ENCODE data around the gene PCOLCE2. TPM values are rescaled to one million over a fixed set of nuclear protein-coding genes. Genes with fewer than 3 reads are reported as not detected.

PCOLCE2 gene
- total RNA-seq, 1 experiment from 2014 or later: 13.5 TPM

- Mint-ChIP-seq H3K4me1 (peaks cover 6% of the 10 kb centered on the region; the same call in 1 of the 2 replicates), H3K36me3 (no peaks in the 10 kb centered on the region), H3K9me3 (no peaks in the 10 kb centered on the region), H3K4me3 (no peak overlapping the region), H3K27me3 (ENCODE audit: low read depth) (no peaks in the 10 kb centered on the region), H3K27ac (no peak overlapping the region)
- CTCF ChIA-PET: no interaction called here
- TF ChIP-seq USF2 (CRISPR knock-in tag; IDR thresholded peaks at IDR 0.05) (no peak), HMGA2 (CRISPR knock-in tag; IDR thresholded peaks at IDR 0.05) (no peak), MYBL2 (CRISPR knock-in tag; IDR thresholded peaks at IDR 0.05) (no peak), E2F4 (CRISPR knock-in tag; IDR thresholded peaks at IDR 0.05; ENCODE audit: borderline replicate concordance, low read depth) (no peak), ZNF317 (CRISPR knock-in tag; IDR thresholded peaks at IDR 0.05; ENCODE audit: borderline replicate concordance, low read depth) (no peak)
- ATAC-seq (no peak), DNase-seq (ENCODE audit: low spot score) (no peak)
- POLR2A ChIA-PET: no interaction called here
Observed at GRCh38 chr3:142876417-142876816, 12.5 kb downstream of the PCOLCE2 start.

- CTCF ChIA-PET: no interaction called here
- Mint-ChIP-seq H3K4me1 (peaks cover 11% of the 10 kb centered on the region), H3K27me3 (ENCODE audit: low read depth) (no peaks in the 10 kb centered on the region), H3K36me3 (no peaks in the 10 kb centered on the region), H3K27ac (no peak overlapping the region), H3K4me3 (no peak overlapping the region), H3K9me3 (no peaks in the 10 kb centered on the region)
- TF ChIP-seq TEAD1 (CRISPR knock-in tag; IDR thresholded peaks at IDR 0.05) (no peak), NR1H2 (CRISPR knock-in tag; IDR thresholded peaks at IDR 0.05) (no peak), MAX (CRISPR knock-in tag; IDR thresholded peaks at IDR 0.05) (no peak), RELA (CRISPR knock-in tag; IDR thresholded peaks at IDR 0.05; ENCODE audit: borderline replicate concordance) (no peak), SMAD4 (CRISPR knock-in tag; IDR thresholded peaks at IDR 0.05) (no peak), FOXJ3 (CRISPR knock-in tag; IDR thresholded peaks at IDR 0.05; ENCODE audit: borderline replicate concordance) (no peak), NR3C1 (CRISPR knock-in tag; conservative IDR thresholded peaks at IDR 0.05; ENCODE audit: low read depth) (no peak), ZNF423 (CRISPR knock-in tag; IDR thresholded peaks at IDR 0.05) (no peak), GABPB1 (CRISPR knock-in tag; IDR thresholded peaks at IDR 0.05) (no peak), SMAD3 (CRISPR knock-in tag; IDR thresholded peaks at IDR 0.05; ENCODE audit: borderline replicate concordance) (no peak), ELF4 (CRISPR knock-in tag; IDR thresholded peaks at IDR 0.05; ENCODE audit: low read depth) (no peak), AR (CRISPR knock-in tag; IDR thresholded peaks at IDR 0.05) (no peak), MLX (CRISPR knock-in tag; IDR thresholded peaks at IDR 0.05) (no peak), GRHL2 (CRISPR knock-in tag; IDR thresholded peaks at IDR 0.05; ENCODE audit: insufficient replicate concordance, severe bottlenecking) (no peak), IRF1 (CRISPR knock-in tag; IDR thresholded peaks at IDR 0.05) (no peak), ZNF416 (CRISPR knock-in tag; IDR thresholded peaks at IDR 0.05) (no peak), ESRRA (CRISPR knock-in tag; IDR thresholded peaks at IDR 0.05; ENCODE audit: borderline replicate concordance) (no peak)
- ATAC-seq (no peak), DNase-seq (ENCODE audit: low spot score) (no peak)
- POLR2A ChIA-PET: no interaction called here
Observed at GRCh38 chr3:142875583-142876207, 13.2 kb downstream of the PCOLCE2 start.
